GM18511 (cell line): ENCODE data around the gene MYLK2.
"Not testable (repeated sequence)": the region's sequence is repeated elsewhere in the genome, so short reads cannot be mapped to it uniquely, and the experiment has no call there.

Source experiments
- ATAC-seq: cut with Tn5 transposase; IDR thresholded peaks from one replicate; pipeline ENCODE4 v1.9.1; 2021; ENCODE audit warnings: mild to moderate bottlenecking, moderate library complexity; ENCODE audit not compliant: unreplicated experiment

Gene MYLK2

GRCh38 chr20:31819083-31819784 is at the start of gene MYLK2:
Gene MYLK2 (plus strand): TSS chr20:31819356. CDS start chr20:31819581, 225 bp downstream.
- ATAC-seq, result no peak

GRCh38 chr20:31769681-31770080 is 49.5 kb upstream of the MYLK2 start:
- no peak for ATAC-seq

GRCh38 chr20:31770243-31770642 is 48.9 kb upstream of the MYLK2 start:
- ATAC-seq, result no peak

GRCh38 chr20:31774408-31774807 is 44.7 kb upstream of the MYLK2 start:
- no peak for ATAC-seq

GRCh38 chr20:31780839-31781238 is 38.3 kb upstream of the MYLK2 start:
- no peak for ATAC-seq

- no peak for ATAC-seq
These were observed 37.2 kb upstream of the MYLK2 start for GRCh38 chr20:31781945-31782344.

- no peak for ATAC-seq
These were observed 34.7 kb upstream of the MYLK2 start for GRCh38 chr20:31784354-31785044.

- ATAC-seq, result no peak
These were observed 34.1 kb upstream of the MYLK2 start for GRCh38 chr20:31785089-31785488.

- ATAC-seq, result no peak
These were observed 30.6 kb upstream of the MYLK2 start for GRCh38 chr20:31788578-31788977.

GRCh38 chr20:31790401-31790800 is 28.8 kb upstream of the MYLK2 start:
- no peak for ATAC-seq

- no peak for ATAC-seq
These were observed 21.8 kb upstream of the MYLK2 start for GRCh38 chr20:31797364-31797763.

- ATAC-seq, result no peak
These were observed 17.6 kb upstream of the MYLK2 start for GRCh38 chr20:31801508-31801907.

GRCh38 chr20:31803552-31804291 is 15.4 kb upstream of the MYLK2 start:
- ATAC-seq, result no peak

GRCh38 chr20:31806564-31807355 is 12.4 kb upstream of the MYLK2 start:
- ATAC-seq, result no peak

- ATAC-seq, result no peak
These were observed 10.7 kb upstream of the MYLK2 start for GRCh38 chr20:31808481-31808880.

GRCh38 chr20:31809661-31810060 is 9.5 kb upstream of the MYLK2 start:
- no peak for ATAC-seq

GRCh38 chr20:31811198-31811597 is 8.0 kb upstream of the MYLK2 start:
- ATAC-seq, result no peak

- ATAC-seq, result no peak
These were observed 7.1 kb upstream of the MYLK2 start for GRCh38 chr20:31811796-31812728.

- no peak for ATAC-seq
These were observed 5.5 kb upstream of the MYLK2 start for GRCh38 chr20:31813611-31814010.

GRCh38 chr20:31814142-31814541 is 5.0 kb upstream of the MYLK2 start:
- ATAC-seq, result not testable (repeated sequence)
